ENCODE measurements around the gene FAM53C. TPM values are rescaled to one million over a fixed set of nuclear protein-coding genes. Genes with fewer than 3 reads are reported as not detected.
A peak's percentile ranks its signal among the peaks of the same experiment; 100 is the strongest.

FAM53C gene
- total RNA-seq, result 10 to 100 TPM in 3 of 4 donors, 1 to 10 TPM in 1; 5.2 to 27.7 (median 14.0) TPM

DNA sequence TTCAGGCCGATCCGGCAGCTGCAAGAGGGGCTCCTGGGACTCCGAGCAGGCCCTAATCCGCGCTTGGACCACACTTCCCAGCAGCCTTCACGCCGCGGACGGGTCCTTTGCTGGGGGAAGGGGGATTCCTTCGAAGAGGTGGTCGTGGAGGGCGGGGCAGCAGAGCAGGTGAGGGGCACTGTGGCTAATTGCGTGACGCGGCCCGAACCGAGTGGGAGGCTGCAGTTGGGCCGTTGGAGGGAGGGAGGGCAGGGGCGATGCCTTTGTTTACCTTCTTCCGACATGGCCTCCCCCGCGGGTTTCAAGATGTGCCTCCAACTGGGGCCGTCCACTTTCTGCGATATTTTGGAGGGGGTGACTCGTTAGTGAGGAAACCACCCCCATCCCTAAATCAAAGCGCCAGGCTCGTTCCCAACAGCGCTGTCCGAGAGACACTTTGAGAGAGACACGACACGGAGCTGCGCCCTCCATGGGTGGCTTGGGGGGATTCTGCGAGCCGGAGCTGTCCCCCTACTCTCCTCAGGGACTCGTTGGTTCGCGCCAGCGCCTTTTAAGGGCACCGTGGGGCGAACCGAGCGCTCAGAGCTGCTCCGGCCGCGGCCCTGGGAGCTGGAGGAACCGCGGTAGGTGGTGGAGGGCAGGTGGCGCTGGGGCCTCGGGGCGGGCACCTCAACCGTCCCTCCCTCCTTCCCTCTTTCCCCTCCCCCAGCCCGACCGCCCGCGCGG is at the start of gene FAM53C:
FAM53C (plus strand) TSS at position 582 of the 726 bp plus-strand sequence. CDS start 3,070 bp downstream, outside the sequence.
- in situ Hi-C loops (cut with MboI; ENCODE audit: low pct_ligation_motif_present in 1 of 4, low pct_unique_long_range_greater_than_20kb in 1 of 4, low sequenced_read_pairs in 3 of 4) (no loop called here), intact Hi-C loops (cut with DNase I; ENCODE audit: low total_unique reads) (no loop called here)
- no peaks in the 10 kb centered on the region for H3K27me3 ChIP-seq
- peak; percentile 99 for TF ChIP-seq POLR2A (IDR thresholded peaks at IDR 0.05)
- no peak for TF ChIP-seq EP300 (IDR thresholded peaks at IDR 0.05; ENCODE audit: low read depth)
- TF ChIP-seq POLR2AphosphoS5 (IDR thresholded peaks at IDR 0.05), result peak; percentile 97 to 99 (median 99)
- TF ChIP-seq, protein P1, sequence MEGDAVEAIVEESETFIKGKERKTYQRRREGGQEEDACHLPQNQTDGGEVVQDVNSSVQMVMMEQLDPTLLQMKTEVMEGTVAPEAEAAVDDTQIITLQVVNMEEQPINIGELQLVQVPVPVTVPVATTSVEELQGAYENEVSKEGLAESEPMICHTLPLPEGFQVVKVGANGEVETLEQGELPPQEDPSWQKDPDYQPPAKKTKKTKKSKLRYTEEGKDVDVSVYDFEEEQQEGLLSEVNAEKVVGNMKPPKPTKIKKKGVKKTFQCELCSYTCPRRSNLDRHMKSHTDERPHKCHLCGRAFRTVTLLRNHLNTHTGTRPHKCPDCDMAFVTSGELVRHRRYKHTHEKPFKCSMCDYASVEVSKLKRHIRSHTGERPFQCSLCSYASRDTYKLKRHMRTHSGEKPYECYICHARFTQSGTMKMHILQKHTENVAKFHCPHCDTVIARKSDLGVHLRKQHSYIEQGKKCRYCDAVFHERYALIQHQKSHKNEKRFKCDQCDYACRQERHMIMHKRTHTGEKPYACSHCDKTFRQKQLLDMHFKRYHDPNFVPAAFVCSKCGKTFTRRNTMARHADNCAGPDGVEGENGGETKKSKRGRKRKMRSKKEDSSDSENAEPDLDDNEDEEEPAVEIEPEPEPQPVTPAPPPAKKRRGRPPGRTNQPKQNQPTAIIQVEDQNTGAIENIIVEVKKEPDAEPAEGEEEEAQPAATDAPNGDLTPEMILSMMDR (IDR thresholded peaks at IDR 0.05), result peak in 1 of 5 experiments; percentile 20
- H3K27ac ChIP-seq, result peak within 1 kb of the TSS; percentile 90 to 95 (median 92)
- H3K4me1 ChIP-seq, result peaks cover 8 to 24% (median 15%) of the 10 kb centered on the region in 4 donors
- peak; percentile 95 for DNase-seq
- peaks cover 0 to 6% (median 0%) of the 10 kb centered on the region in 4 donors for H3K36me3 ChIP-seq
- no peaks in the 10 kb centered on the region for H3K9me3 ChIP-seq
- WGBS, 2 donors (ENCODE audit: low coverage in 1 of 2), result 1% methylated on average over 47 of the region's 56 CpGs; no CpG with 5 or more reads in 1 of the 2 donors
- H3K4me3 ChIP-seq, result peak within 1 kb of the TSS; percentile 78 to 84 (median 80)

DNA sequence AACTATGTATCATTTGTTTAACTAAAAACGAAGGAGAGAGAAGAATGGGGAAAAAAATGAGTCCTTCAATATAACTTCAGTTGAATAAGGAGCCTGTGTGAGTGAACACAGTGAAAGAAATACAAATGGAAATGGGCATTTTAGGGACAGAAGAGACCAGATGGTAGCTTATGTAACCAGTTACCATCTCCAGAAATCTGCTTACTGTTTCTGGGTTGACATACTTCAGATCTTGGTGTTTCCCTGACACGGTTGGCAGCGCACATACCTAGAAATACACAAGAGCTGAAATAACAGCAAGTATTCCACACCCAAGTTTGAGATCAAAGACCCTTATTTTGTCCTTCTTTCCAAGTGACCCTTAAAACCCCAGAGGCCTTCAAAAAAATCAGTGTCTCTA is 48.8 kb upstream of the FAM53C start:
- intact Hi-C loops (cut with DNase I; ENCODE audit: low total_unique reads), result no loop called here
- in situ Hi-C loops (cut with MboI; ENCODE audit: low pct_ligation_motif_present in 1 of 4, low pct_unique_long_range_greater_than_20kb in 1 of 4, low sequenced_read_pairs in 3 of 4), result no loop called here
- H3K36me3 ChIP-seq, result no peaks in the 10 kb centered on the region
- H3K4me3 ChIP-seq, result no peak overlapping the region
- H3K9me3 ChIP-seq, result no peaks in the 10 kb centered on the region
- H3K27me3 ChIP-seq, result no peaks in the 10 kb centered on the region
- 85 to 94% methylated on average over 3 of the region's 3 CpGs for WGBS, 2 donors (ENCODE audit: low coverage in 1 of 2)
- no peak for DNase-seq
- H3K4me1 ChIP-seq, result no peaks in the 10 kb centered on the region
- TF ChIP-seq, protein P1 (IDR thresholded peaks at IDR 0.05), result no peak
- TF ChIP-seq POLR2A (IDR thresholded peaks at IDR 0.05) (no peak), POLR2AphosphoS5 (IDR thresholded peaks at IDR 0.05) (no peak), EP300 (IDR thresholded peaks at IDR 0.05; ENCODE audit: low read depth) (no peak)
- no peak overlapping the region for H3K27ac ChIP-seq

DNA sequence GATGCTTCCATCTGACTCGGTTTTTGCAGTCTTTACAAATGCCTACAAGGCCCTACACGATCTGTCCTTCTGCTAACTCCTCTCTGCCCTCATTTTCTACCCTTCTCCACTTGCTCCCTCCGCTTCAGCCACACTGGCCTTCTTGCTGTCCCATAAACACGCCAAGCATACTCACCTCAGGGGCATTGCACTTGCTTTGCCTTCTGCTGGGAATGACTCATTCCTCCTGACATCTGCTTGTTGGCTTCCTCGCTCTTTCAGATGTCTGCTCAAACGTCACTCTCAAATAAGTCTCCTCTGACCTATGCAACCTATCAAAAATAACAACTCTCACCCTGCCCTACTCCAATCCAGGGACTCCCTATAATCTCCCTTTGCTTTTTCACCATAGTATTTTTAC is 34.7 kb upstream of the FAM53C start:
- no peak for TF ChIP-seq POLR2A (IDR thresholded peaks at IDR 0.05)
- TF ChIP-seq, protein P1 (IDR thresholded peaks at IDR 0.05), result no peak
- TF ChIP-seq POLR2AphosphoS5 (IDR thresholded peaks at IDR 0.05), result no peak
- no peak for TF ChIP-seq EP300 (IDR thresholded peaks at IDR 0.05; ENCODE audit: low read depth)
- no peak for DNase-seq
- intact Hi-C loops (cut with DNase I; ENCODE audit: low total_unique reads) (no loop called here), in situ Hi-C loops (cut with MboI; ENCODE audit: low pct_ligation_motif_present in 1 of 4, low pct_unique_long_range_greater_than_20kb in 1 of 4, low sequenced_read_pairs in 3 of 4) (no loop called here)
- no peaks in the 10 kb centered on the region for H3K36me3 ChIP-seq
- no peaks in the 10 kb centered on the region for H3K27me3 ChIP-seq
- H3K4me3 ChIP-seq, result no peak overlapping the region
- WGBS, 2 donors (ENCODE audit: low coverage in 1 of 2), result 87 to 88% methylated on average over 6 of the region's 6 CpGs
- no peaks in the 10 kb centered on the region for H3K9me3 ChIP-seq
- no peak overlapping the region for H3K27ac ChIP-seq
- H3K4me1 ChIP-seq, result no peaks in the 10 kb centered on the region

DNA sequence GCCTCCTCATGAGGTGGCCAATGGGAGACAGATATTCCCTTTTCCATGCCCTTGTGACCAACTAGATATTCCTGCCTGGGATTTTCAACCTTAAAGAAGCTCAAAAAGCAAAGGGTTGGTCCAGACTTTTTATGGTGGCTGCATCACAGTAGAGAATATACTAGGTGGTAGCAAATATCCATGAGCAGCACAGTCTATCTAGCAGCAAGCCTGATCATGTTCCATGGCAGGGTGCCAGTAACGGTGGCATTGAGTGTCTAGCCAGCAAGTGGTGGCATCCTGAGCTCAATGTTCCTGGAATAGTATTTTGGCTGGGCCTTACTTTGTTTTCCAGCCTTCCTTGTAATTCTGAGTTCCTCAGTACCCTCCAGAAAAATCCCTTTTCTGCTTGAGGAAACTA is 32.3 kb upstream of the FAM53C start:
- in situ Hi-C loops (cut with MboI; ENCODE audit: low pct_ligation_motif_present in 1 of 4, low pct_unique_long_range_greater_than_20kb in 1 of 4, low sequenced_read_pairs in 3 of 4) (no loop called here), intact Hi-C loops (cut with DNase I; ENCODE audit: low total_unique reads) (no loop called here)
- DNase-seq, result no peak
- no peak overlapping the region for H3K4me3 ChIP-seq
- 83% methylated on average over 1 of the region's 1 CpG; no CpG with 5 or more reads in 1 of the 2 donors for WGBS, 2 donors (ENCODE audit: low coverage in 1 of 2)
- no peak for TF ChIP-seq POLR2AphosphoS5 (IDR thresholded peaks at IDR 0.05)
- no peak for TF ChIP-seq EP300 (IDR thresholded peaks at IDR 0.05; ENCODE audit: low read depth)
- no peak for TF ChIP-seq POLR2A (IDR thresholded peaks at IDR 0.05)
- TF ChIP-seq, protein P1 (IDR thresholded peaks at IDR 0.05), result no peak
- no peaks in the 10 kb centered on the region for H3K4me1 ChIP-seq
- H3K36me3 ChIP-seq, result no peaks in the 10 kb centered on the region
- H3K9me3 ChIP-seq, result no peaks in the 10 kb centered on the region
- no peak overlapping the region for H3K27ac ChIP-seq
- no peaks in the 10 kb centered on the region for H3K27me3 ChIP-seq

Data from transverse colon (tissue), 4 donors.